T-helper 2 cell treated with Interferon-gamma antibody and Interleukin-4, amounts not matched to agents 100 ng/mL and 5 ng/mL, for 36 hours (primary cell): Measurements from ENCODE around the gene CLEC1A. TPM values are rescaled to one million over a fixed set of nuclear protein-coding genes. Genes with fewer than 3 reads are reported as not detected.
"Not testable (repeated sequence)": the region's sequence is repeated elsewhere in the genome, so short reads cannot be mapped to it uniquely, and the experiment has no call there.

Experiments used
- intact Hi-C: fragments of 100-400 bp; cut with micrococcal nuclease; formaldehyde crosslinking; loops from one replicate; pipeline ENCODE4 v1.15.1; 2023
- total RNA-seq: library from RNA; stranded (reverse); gene quantifications from 2 replicates; pipeline ENCODE4 v1.2.3, GENCODE V29; 2022

The CLEC1A gene
- total RNA-seq, 1 donor from 2014 or later: not detected

DNA sequence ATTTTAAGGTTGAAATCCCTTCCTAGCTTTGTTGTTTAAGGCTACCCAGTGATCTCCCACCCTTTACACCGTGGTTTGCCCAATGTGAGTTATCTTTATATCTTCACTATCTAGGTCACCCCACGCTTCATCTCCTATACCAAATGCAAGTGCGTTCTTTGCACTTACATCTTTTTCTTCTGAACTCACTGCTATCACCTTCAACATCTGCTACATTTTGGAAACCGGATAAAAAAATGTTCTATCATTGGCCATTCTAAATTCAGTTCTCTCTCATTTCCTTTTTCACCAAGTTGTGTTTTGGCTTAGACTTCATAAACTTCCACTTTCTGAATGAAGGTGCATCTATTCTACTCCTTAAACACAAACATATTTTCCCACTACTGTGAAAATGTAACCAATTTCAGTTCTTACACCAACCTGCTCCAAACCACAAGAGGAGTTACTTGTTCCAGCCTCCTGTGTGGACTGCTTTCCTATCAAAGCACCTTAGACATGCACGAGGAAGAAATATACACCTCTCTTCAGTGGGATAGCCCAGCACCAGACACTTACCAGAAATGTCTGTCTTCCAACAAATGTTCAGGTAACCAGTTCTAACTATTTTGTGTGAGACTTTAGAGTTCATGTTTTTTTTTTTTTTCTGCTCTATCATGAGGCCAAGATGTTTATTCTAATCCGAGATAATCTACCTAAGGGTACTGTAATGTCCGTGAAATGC lies 46.4 kb downstream of the CLEC1A start:
- intact Hi-C loops: no loop called here

DNA sequence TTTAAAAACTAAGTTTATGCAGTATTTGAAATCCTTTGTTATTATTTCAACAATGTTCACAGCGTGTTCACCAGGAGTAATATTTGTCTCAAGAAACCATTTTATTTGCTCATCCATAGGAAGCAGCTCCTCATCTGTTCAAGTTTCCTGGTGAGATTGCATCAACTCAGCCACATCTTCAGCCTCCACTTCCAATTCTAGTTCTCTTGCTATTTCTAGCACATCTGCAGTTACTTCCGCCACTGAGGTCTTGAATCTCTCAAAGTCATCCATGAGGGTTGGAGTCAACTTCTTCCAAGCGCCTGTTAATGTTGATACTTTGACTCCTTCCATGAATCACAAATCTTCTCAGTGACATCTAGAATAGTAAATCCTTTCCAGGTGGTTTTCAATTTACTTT lies 50.3 kb downstream of the CLEC1A start:
- intact Hi-C loops: no loop called here

DNA sequence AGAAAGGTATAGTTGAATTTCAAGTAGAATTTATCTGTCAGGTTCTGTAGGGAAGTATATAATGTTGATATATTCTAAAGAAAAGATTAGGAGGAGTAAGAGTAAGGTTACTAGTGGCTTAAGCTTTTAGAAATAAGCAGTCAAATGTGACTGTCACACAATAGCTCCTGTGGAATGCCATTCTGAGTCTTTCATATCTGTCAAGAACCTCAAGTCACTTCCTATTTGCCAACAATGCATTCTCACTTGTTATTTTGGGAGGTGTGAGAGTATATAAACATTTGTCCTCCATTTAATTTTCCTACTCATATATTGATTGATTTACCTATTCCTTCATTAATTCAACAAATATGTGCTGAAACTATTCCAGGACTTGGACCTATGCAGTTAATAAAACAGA lies 56.6 kb downstream of the CLEC1A start:
- intact Hi-C loops: no loop called here

DNA sequence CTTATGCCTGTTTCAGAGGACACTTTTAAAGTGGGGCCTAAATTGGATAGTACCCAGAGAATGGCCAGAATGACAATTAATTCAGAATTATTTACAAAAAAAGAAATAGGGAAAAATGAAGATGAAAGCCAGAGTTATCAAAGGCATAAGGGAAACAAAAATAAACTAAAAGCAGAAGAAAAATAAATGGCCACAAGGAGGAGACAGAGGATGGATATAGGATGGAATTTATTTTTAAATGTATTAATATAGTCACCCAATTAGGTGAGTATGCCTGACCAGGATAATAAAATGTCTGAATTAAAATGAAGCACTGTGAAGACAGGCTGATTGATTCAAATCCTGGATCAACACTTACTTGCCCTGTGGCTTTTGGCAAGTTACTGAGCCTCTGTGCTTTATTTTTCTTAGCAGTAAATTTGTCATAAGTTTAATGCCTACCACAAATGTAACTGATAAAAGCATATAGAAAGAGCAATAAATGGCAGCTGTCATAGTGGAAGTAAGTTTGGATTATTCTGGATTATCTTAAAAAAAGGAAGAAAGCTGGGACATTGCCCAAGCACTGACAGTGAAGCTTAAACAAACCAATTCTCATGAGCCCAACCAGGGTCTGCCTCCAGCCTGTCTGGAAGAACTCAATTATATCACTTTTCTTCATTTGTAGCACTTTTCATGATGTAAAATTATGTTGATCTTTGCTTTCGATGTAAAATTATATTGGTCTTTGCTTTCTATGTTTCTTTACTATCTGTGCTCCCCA lies 64.8 kb downstream of the CLEC1A start:
- intact Hi-C loops: loop anchor here (1.0 kb wide), 1 partner anchor 106 kb away; no protein-coding TSS in a partner anchor

DNA sequence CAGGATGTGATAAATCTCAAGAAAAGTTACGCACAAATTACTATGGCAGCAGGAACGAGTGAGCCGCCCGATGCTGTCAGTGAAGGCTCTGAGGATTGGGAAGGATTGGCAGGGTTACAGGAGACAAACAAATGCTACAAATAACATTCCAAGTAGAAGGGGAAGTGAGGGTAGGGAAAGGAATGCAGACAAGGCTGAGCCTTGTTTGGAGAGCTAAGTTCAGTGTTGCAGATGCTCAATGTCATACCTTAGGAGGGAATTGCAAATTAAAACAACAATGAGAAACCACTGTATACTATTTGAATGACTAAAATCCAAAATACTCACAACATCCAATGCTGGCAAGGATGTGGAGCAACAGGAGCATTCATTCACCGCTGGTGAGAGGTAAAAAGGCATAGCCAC lies 67.0 kb downstream of the CLEC1A start:
- intact Hi-C loops: no loop called here

DNA sequence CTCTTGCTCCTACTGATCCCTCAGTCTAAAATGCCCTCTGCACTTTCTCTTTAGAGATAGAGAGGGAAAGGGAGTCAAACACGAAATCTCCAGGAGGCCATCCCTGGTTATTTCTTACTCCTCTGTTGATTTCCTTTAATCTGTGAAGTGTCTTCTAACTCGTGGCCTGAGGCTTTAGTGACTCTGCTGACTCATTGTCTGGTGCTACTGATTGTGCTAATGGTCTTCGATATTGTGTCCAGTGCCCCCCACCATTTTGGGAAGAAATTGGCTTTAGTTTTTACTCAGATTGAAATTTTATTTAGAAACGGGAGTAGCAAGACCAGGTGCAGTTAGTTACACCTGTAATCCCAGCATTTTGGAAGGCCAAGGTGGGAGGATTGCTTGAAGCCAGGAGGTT lies 67.5 kb downstream of the CLEC1A start:
- intact Hi-C loops: no loop called here

DNA sequence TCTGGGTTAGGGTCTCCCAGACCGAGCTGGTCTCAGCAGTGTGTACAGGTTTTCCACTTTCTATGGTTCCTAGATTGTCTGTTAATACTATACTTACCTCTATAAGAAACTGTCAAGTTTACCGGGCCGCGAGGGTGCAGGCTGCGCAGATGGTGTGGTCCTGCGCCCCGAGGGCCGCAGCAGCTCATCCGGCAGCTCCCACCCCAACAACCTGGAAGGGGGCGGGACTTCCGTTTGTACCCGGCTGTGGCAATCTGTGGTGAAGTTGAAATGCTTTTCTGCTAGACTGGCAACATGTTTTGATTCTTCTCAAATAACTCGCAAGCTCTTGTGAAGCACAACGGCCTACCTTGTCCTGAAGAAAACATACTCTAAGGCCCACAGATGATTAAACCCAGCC lies 68.3 kb downstream of the CLEC1A start, which contains the start of gene CLEC9A:
CLEC9A (plus strand) TSS at position 237 of the 400 bp plus-strand sequence. CDS start 22,006 bp downstream, outside the sequence.
- intact Hi-C loops: no loop called here

DNA sequence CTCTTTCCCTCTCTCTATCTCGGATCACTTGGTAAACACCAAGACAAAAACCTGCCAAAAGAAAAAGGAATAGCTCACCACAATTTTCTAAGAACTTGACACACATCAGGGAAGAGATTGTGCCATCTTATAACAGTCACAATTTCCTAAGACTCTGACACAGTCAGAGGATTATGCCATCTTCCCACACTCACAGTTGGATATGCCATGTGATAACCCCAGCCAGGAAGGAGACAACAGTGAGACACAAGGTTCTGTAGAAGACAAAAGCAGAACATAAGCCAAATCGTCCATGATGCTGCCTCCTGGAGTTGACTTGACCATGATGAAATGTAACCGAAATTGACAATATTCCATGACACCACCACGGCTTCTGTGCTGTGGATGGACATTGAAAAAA lies 71.1 kb downstream of the CLEC1A start:
- intact Hi-C loops: no loop called here

DNA sequence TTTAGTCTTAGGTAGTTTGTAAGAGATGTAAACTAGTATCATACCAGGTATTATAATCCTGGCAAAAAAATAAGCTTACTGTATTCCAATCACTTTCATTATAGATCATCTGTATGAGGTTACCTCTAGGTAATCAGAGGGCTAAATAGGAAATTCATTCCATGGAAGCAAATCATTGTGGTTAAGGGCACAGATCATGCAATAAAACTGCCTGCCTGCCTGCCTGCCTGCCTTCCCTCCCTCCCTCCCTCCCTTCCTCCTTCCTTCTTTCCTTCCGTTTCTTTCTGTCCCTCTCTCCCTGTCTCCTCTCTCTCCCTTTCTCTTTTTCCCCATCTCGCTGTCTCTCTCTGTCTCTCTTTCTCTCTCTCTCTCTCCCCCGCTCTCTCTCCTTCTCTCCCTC lies 71.5 kb downstream of the CLEC1A start:
- intact Hi-C loops: no loop called here

DNA sequence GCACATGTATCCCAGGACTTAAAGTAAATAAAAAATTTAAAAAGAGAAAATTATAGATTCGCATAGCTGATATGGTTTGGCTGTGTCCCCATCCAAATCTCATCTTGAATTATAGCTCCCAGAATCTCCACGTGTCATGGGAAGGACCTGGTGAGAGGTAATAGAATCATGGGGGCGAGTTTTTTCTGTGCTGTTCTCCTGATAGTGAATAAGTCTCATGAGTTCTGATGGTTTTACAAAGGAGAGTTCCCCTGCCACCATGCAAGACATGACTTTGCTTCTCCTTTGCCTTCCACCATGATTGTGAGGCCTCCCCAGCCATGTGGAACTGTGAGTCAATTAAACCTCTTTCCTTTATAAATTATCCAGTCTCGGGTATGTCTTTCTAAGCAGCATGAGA lies 72.1 kb downstream of the CLEC1A start:
- intact Hi-C loops: not testable (repeated sequence)

DNA sequence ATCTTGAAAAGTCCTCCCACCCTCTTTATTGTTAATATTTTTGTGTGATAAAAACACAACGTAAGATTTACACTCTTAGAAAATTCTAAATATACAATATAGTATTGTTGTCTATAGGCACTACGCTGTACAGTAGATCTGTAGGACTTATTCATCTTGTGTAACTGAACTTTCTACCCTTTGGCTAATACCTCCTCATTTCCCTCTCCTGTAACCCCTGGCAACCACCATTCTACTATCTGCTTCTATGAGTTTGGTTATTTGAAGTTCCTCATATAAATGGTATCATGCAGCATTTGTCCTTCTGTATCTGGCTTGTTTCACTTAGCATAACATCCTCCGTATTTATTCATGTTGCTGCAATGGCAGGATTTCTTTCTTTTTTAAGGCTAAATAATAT lies 73.5 kb downstream of the CLEC1A start:
- intact Hi-C loops: no loop called here

DNA sequence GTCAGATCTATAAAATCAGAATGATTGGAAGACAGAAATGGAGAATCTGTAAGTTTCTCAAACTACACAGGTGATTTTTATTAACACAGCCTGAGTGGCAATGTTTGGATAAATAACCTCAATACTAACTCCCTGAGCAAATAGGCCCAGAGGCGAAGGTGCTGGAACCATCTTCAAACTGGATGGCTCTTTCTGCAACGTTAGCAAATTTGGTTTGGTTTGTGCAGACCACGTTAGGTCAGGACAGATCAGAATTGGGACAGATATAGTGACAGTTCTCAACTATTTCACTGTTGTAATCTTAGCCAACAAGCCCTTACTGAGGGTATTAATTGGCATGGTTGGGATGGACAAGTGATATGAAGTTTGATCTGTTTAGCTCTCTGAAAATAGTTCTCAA lies 77.4 kb downstream of the CLEC1A start:
- intact Hi-C loops: no loop called here

Other genes starting within 250 kb of the CLEC1A start
- gene CLEC2B, start 229.6 kb downstream of the CLEC1A start, total RNA-seq: 24.0 and 26.6 TPM in 2 replicates
- 0.23 and 0.27 TPM in 2 replicates for gene KLRF2, start 217.5 kb downstream of the CLEC1A start, total RNA-seq
- gene CLEC2A, start 166.6 kb downstream of the CLEC1A start, total RNA-seq: not detected in 2 replicates
- 1.8 TPM in 2 replicates for gene CLEC12A, start 127.6 kb downstream of the CLEC1A start, total RNA-seq
- gene CLEC1B, start 99.9 kb downstream of the CLEC1A start, total RNA-seq: not detected in 2 replicates
- gene CLEC12B, start 88.4 kb downstream of the CLEC1A start, total RNA-seq: 0.50 TPM in 1 of 2 replicates, not detected in the other
- not detected in 2 replicates for gene CLEC9A, start 68.3 kb downstream of the CLEC1A start, total RNA-seq
- not detected in 2 replicates for gene CLEC7A, start 31.2 kb upstream of the CLEC1A start, total RNA-seq
- gene OLR1, start 73.1 kb upstream of the CLEC1A start, total RNA-seq: not detected in 2 replicates
- gene TMEM52B, start 80.0 kb upstream of the CLEC1A start, total RNA-seq: not detected in 2 replicates
- 6.6 and 7.0 TPM in 2 replicates for gene GABARAPL1, start 113.9 kb upstream of the CLEC1A start, total RNA-seq
- gene KLRD1, start 208.9 kb upstream of the CLEC1A start, total RNA-seq: 0.50 and 0.70 TPM in 2 replicates